ENCODE measurements around the gene UNC79.

Gene UNC79

DNA sequence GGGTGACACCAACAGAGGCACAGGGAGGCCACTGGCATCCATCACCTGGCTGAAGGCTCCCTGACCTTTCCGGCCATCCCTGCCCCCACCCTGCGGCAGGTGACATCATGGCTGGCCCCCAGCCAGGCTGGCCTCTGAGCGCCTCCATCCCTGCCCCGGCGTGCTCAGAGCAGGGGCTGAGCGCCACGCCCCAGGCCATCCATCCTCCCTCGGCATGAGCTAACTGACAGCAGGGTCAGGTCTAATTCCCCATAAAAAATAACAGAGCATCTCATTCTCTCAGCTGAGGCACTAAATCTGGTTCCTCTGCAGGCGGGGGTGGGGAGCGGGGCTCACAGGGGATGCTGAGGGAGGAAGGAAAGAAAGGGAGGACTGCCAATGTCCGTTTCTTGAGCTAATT lies 306.9 kb downstream of the UNC79 start:
- Histone ChIP-seq H3K79me2 (ENCODE audit: insufficient read depth, low read length) (no peaks in the 10 kb centered on the region), H3K36me3 (ENCODE audit: low read length) (no peaks in the 10 kb centered on the region), H3K9me2 (replicated peaks; ENCODE audit: insufficient read depth, low read length) (no peaks in the 10 kb centered on the region), H3K4me3 (ENCODE audit: insufficient read depth, low read length, poor library complexity, severe bottlenecking) (no peak overlapping the region), H3K9ac (ENCODE audit: low read length) (no peak overlapping the region), H3F3A (ENCODE audit: insufficient read depth) (no peaks in the 10 kb centered on the region), H3K27me3 (ENCODE audit: low read length) (no peaks in the 10 kb centered on the region), H3K4me2 (ENCODE audit: low read depth, low read length, poor library complexity, severe bottlenecking) (no peak overlapping the region), H3K27ac (ENCODE audit: low read depth, low read length) (no peak overlapping the region), H2AFZ (ENCODE audit: low read depth, low read length, severe bottlenecking) (no peak overlapping the region), H4K20me1 (ENCODE audit: low read depth, low read length) (no peaks in the 10 kb centered on the region), H3K9me3 (ENCODE audit: insufficient read depth, low read length) (no peaks in the 10 kb centered on the region)
- TF ChIP-seq EZH2phosphoT487 (conservative IDR thresholded peaks at IDR 0.05; ENCODE audit: low read length) = no peak
- no peak for TF ChIP-seq CTCF (IDR thresholded peaks at IDR 0.05; ENCODE audit: insufficient read depth, low read length, poor library complexity, severe bottlenecking)

DNA sequence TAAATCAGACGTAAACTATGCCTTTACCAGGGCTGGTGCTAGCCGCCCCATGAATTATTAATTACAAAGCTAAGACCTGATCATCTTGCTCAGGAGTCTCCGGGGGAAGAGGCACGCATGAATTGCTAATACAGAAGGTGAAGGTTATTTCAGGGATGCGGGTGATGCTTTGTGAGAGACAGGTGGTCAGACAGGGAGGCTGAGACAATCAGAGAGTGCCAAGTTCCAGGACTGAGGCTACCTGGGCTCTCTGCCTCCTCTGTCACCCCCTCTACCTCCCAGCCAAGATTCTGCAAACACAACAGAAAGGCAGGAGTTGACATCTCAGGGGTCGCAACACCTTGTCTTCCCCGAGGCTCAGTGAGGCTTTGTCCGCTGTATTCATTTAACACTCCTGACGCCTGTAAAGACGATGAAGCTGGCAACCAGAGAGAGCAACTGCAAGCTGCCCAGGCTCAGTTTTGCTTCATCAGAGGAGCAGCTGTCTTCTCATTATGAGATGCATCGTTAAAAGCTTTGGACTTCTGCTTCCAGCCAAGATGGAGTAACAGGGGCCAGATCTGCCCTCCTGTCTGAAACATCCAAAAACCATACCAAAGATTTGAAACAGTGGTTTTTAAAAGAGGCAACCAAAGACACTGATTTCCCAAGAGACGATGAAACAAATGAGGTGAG lies 311.0 kb downstream of the UNC79 start:
- H3K79me2 ChIP-seq (ENCODE audit: insufficient read depth, low read length) = no peaks in the 10 kb centered on the region
- H3K9me3 ChIP-seq (ENCODE audit: insufficient read depth, low read length) = no peaks in the 10 kb centered on the region
- no peak overlapping the region for H3K9ac ChIP-seq (ENCODE audit: low read length)
- H3K9me2 ChIP-seq (replicated peaks; ENCODE audit: insufficient read depth, low read length) = no peaks in the 10 kb centered on the region
- no peaks in the 10 kb centered on the region for H4K20me1 ChIP-seq (ENCODE audit: low read depth, low read length)
- H3K4me3 ChIP-seq (ENCODE audit: insufficient read depth, low read length, poor library complexity, severe bottlenecking) = no peak overlapping the region
- no peak overlapping the region for H3K4me2 ChIP-seq (ENCODE audit: low read depth, low read length, poor library complexity, severe bottlenecking)
- no peak overlapping the region for H3K27ac ChIP-seq (ENCODE audit: low read depth, low read length)
- H2AFZ ChIP-seq (ENCODE audit: low read depth, low read length, severe bottlenecking) = no peak overlapping the region
- H3K36me3 ChIP-seq (ENCODE audit: low read length) = no peaks in the 10 kb centered on the region
- TF ChIP-seq CTCF (IDR thresholded peaks at IDR 0.05; ENCODE audit: insufficient read depth, low read length, poor library complexity, severe bottlenecking) (no peak), EZH2phosphoT487 (conservative IDR thresholded peaks at IDR 0.05; ENCODE audit: low read length) (no peak)
- no peaks in the 10 kb centered on the region for H3K27me3 ChIP-seq (ENCODE audit: low read length)
- no peaks in the 10 kb centered on the region for H3F3A ChIP-seq (ENCODE audit: insufficient read depth)

DNA sequence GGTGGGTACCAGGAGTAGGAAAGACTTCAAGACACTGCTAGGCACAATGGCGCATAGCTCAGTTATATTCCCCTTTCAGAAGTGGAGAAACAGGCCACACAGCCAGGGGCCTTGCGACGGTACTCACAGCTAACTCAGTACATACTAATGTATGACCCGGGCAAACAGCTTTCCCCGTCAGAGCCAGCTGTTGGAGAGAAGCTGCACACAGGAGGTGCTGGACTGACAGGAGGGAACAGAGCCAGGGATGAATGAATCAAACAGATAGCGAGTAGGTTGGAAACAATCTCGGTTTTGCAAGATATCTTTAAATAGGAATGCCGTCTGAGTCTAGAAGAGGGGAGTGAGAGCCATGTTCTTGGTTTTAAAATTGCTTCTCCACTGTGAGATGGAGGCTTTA lies 312.0 kb downstream of the UNC79 start:
- Histone ChIP-seq H3K27ac (ENCODE audit: low read depth, low read length) (no peak overlapping the region), H4K20me1 (ENCODE audit: low read depth, low read length) (no peaks in the 10 kb centered on the region), H3K36me3 (ENCODE audit: low read length) (no peaks in the 10 kb centered on the region), H3K9me2 (replicated peaks; ENCODE audit: insufficient read depth, low read length) (no peaks in the 10 kb centered on the region), H3K79me2 (ENCODE audit: insufficient read depth, low read length) (no peaks in the 10 kb centered on the region), H3K9me3 (ENCODE audit: insufficient read depth, low read length) (no peaks in the 10 kb centered on the region), H3K9ac (ENCODE audit: low read length) (no peak overlapping the region), H3K27me3 (ENCODE audit: low read length) (no peaks in the 10 kb centered on the region), H3F3A (ENCODE audit: insufficient read depth) (no peaks in the 10 kb centered on the region), H3K4me2 (ENCODE audit: low read depth, low read length, poor library complexity, severe bottlenecking) (no peak overlapping the region), H3K4me3 (ENCODE audit: insufficient read depth, low read length, poor library complexity, severe bottlenecking) (no peak overlapping the region), H2AFZ (ENCODE audit: low read depth, low read length, severe bottlenecking) (no peak overlapping the region)
- no peak for TF ChIP-seq EZH2phosphoT487 (conservative IDR thresholded peaks at IDR 0.05; ENCODE audit: low read length)
- no peak for TF ChIP-seq CTCF (IDR thresholded peaks at IDR 0.05; ENCODE audit: insufficient read depth, low read length, poor library complexity, severe bottlenecking)
